GM19455 (cell line): ENCODE measurements around the gene STAB1.
"Not testable (repeated sequence)": the region's sequence is repeated elsewhere in the genome, so short reads cannot be mapped to it uniquely, and the experiment has no call there.

Experiments
- ATAC-seq: cut with Tn5 transposase; IDR thresholded peaks from one replicate; pipeline ENCODE4 v1.9.1; 2021; ENCODE audit not compliant: unreplicated experiment

STAB1 gene

DNA sequence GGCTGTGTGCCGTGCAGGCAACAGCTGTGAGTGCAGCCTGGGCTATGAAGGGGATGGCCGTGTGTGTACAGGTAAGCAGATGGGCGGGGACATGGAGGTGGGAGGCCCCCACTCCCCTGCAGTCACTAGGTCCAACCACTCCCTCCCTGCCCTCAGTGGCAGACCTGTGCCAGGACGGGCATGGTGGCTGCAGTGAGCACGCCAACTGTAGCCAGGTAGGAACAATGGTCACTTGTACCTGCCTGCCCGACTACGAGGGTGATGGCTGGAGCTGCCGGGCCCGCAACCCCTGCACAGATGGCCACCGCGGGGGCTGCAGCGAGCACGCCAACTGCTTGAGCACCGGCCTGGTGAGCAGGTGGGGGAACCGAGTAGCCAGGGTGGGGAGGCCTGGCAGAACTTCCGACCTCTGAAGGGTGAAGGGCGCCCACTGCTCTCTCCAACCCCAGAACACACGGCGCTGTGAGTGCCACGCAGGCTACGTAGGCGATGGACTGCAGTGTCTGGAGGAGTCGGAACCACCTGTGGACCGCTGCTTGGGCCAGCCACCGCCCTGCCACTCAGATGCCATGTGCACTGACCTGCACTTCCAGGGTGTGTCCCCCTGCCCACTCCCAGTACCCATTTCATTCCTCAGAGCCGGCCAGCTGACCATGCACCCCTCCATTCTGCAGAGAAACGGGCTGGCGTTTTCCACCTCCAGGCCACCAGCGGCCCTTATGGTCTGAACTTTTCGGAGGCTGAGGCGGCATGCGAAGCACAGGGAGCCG lies 26.9 kb downstream of the STAB1 start:
- no peak for ATAC-seq

DNA sequence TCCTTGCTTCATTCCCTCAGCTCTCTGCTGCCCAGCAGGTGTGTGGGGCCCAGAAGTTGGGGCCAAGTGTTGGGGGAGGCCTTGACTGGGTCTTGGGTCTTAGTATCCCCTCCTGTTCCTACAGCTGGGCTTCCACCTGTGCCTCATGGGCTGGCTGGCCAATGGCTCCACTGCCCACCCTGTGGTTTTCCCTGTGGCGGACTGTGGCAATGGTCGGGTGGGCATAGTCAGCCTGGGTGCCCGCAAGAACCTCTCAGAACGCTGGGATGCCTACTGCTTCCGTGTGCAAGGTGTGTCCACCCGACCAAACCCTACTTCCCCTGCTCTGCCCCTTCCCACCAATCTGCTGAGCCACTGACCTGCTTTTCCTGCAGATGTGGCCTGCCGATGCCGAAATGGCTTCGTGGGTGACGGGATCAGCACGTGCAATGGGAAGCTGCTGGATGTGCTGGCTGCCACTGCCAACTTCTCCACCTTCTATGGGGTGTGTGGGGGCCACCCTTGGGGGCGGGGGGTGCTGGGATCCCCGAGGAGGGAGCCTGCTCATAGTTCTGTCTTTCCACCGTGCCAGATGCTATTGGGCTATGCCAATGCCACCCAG lies 27.6 kb downstream of the STAB1 start:
- ATAC-seq, result no peak

DNA sequence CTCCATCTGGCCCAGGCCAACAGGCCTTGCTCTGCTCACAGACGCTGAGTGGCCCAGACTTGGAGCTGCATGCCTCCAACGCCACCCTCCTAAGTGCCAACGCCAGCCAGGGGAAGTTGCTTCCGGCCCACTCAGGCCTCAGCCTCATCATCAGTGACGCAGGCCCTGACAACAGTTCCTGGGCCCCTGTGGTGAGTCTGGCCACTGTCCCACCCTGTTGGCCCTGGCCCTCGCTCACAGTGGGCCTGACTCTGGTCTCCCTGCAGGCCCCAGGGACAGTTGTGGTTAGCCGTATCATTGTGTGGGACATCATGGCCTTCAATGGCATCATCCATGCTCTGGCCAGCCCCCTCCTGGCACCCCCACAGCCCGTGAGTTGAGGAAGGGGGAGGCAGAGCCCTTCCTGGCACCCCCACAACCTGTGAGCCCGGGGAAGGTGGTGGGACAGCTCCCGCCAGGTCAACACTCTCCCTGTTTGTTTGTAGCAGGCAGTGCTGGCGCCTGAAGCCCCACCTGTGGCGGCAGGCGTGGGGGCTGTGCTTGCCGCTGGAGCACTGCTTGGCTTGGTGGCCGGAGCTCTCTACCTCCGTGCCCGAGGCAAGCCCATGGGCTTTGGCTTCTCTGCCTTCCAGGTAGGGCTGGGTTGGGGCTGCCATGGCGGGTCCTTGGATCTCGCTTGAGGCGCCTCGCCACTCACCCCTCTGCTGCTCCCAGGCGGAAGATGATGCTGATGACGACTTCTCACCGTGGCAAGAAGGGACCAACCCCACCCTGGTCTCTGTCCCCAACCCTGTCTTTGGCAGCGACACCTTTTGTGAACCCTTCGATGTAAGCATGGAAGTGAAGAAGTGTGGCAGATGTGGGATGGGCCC lies 28.5 kb downstream of the STAB1 start:
- no peak for ATAC-seq

DNA sequence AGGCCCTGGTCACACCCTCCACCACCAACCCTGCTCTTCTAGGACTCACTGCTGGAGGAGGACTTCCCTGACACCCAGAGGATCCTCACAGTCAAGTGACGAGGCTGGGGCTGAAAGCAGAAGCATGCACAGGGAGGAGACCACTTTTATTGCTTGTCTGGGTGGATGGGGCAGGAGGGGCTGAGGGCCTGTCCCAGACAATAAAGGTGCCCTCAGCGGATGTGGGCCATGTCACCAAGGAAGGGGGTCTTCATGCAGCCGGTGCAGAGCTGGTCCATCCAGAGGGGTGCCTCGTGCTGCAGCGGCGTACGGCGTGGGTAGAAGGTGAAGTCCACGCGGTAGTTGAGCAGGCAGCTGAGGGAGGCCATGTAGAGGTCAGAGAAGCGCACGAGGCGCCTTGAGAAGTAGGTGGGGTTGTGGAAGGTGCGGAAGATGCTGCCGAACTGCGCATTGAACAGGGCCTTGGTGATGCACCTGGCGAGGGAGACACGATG lies 29.2 kb downstream of the STAB1 start:
- no peak for ATAC-seq

DNA sequence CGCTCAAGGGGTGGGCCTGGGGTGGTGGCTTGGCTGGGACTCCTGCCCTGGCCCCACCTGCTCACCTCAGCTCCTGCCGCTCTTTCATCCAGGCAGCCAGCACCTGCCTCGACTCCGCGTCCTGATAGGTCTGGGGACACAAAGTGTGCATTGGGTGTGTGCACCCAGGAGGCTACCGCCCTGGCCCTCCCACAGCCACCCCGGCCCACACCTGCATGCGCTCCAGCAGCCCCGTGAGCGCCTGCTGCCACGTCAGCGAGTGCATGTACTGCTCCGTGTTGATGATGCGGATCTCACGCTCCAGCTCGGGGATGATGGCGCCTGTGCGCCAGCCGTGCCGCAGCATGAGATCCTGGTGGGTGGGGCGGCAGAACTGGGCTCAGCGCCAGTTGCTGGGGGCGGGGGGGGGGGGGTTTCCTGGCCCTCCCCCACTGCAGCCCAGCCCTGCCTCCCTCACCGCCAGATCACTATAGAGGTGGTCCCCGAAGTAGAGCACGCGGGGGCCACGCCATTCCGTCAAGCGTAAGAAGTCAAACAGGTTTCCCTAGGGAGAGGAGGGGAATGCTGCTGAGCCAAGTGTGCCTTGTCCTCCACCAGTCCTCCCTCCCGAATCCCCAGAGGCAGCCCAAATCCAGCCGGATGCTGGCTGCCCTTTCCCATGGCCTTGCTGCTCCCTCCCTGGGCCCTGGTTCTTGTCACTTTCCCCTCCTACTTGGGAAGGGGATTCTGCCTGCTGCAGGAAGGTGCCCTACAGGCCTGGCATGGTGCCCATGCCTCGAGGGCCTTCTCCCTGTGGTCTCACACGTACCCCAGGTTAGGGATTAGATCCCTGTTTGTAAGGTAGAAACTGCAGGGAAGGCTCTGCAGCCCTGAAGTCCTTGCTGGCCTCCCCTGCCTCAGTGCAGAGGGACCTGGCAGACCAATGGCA lies 29.9 kb downstream of the STAB1 start:
- no peak for ATAC-seq

DNA sequence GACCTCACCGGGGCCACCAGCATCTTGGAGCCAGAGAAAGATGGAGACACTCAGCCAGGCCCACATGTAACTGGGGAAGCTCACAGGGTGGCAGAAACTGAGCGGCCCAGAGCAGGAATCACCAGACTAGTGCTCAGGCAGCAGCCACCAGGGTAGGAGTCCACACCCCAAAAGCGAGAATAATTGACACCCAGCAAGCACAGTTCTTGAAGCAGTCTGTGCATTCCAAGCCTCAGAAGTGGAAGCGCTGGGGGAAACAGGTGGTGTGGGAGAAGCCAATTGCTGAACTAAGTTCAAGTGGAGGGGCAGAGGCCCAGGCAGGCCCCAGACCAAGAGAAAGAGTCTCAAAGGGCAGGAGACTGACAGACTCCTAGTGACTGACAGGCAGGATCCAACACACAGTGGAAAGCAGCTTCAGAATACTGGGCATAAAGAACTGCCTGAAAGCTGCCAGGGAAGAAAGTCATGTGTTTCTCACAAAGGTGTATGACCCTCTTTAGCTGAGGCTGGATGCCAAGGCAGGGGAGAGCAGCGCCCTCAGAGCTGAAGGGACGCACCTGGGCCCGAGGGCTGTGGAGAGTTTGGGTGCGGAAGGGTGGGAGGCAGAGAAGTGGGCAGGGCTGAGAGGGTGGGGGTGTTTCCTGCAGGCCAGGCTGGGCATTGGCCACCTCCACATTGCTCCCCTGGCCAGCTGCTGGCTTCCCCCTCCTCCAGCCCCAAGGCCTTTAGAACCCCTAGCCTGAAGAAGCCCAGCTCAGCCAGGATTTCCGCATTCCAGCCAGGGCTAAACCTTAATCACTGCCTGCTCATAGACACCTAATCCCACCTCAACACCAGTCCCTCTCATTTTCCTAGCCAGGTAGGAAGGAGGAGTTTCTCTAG lies 30.8 kb downstream of the STAB1 start:
- no peak for ATAC-seq

DNA sequence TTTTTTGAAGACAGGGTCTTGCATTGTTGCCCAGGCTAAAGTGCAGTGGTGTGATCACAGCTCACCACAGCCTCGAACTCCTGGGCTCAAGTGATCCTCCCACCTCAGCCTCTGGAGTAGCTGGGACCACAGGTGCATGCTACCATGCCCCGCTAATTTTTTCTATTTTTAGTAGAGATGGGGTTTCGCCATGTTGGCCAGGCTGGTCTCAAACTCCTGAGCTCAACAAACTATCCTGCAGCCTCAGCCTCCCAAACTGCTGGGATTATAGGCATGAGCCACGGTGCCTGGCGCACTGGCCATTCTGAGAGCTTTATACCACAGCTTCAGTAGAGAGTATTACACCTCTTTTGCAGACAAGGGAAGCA lies 31.5 kb downstream of the STAB1 start:
- not testable (repeated sequence) for ATAC-seq

DNA sequence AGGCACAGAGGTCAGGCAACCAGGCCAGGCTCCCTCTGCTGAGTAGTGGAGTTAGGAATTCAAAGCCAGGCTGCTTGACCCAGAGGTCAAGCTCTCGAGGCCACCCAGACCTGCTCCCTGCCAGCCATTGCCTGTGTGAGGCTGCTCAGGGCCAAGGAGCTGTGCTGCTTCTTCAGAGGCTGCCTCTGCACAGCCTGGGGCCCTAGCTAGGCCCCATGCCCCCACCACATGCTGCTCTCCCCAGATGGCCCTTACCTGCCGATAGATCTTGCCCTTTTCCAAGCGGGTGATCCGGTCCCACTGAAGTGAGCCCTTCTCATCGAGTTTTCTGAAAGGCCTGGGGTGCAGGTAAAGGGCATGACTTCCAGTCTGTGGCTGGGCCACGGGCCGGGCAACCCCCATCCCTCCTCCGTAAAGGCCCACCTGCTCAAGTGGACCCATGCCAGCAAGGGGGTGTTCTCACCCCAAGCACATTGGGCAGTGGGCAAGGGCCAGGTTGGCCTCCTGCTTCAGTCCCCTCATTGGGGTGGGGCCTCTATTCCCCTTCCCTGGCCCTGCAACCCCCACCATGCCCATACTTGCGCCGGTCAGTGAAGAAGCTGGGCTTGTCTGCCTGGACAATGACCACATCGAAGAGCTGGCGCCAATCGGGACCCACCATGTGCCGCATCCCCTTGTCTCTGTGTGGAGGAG lies 32.0 kb downstream of the STAB1 start:
- no peak for ATAC-seq

DNA sequence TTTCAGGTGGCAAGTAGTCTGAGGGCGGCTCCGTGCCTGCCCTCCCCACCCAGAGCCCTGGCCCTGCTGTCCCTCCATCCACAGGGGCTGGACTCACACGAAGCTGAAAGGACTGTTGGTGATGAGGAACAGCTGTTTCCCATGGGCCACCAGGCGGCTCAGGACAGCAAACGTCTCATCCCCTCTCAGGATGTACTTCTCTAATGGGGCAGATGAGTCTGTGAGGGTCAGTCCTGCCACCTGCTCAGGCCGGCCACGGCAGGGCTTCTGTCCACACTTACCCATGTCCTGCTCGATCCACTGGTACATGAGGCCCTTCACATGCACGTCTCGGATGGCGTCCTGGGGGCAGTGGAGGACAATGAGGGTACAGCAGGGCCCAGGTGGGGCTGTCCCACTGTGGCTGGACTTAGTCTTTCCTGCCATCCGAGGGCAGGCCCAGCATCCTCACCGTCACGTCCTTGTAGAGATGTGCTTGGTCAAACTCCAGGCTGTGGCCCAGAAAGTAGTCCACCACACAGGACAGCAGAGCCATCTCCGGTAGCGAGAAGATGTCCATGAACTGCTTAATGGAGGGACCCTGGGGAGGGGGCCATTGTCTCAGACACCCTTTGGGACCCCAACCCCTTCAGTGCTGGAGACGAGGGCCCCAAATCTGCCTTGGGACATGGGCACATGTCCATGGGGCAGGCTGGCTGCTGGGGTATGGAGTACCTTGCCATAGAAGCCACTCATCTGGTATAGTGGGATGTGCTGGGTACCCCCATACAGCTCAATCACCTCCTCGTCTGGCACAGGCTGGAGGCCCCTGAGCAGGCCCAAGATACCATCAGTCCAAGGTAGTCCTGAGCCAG lies 32.8 kb downstream of the STAB1 start:
- no peak for ATAC-seq

DNA sequence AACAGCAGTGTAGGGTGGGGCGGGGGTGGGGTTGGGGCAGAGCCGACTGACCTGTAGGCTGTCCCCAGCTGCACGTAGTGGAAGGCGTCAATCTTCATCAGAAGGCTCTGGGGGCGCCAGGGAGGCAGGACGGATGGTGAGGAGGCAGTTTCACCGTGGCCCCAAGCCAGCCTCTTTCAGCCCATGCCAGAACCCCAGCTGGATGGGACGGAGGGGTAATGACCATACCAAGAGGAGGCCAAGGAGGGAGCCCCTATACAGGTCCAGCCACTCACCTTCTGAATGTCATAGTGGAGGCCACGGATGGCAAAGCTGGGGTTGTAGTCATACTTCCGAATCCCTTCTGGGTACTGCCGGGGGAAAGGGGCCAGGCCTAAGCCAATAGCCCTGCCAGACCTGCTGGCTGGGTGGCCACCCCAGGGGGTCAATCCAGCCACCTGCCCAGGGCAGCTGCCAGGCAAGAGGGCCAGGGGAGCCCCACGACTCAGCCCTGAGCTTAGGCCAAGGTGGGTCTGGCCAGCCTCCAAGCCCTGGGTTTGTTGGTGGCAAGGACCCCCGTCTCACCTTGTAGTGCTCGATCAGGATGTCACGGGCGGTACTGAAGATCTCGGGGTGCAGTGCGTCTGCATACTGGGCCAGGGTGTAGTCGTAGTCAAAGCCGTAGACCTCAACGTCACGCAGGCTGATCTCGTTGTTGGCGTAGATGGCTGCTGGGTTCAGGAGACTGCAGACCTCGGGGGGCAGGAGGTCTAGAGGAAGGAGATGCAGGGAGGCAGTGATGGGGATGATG lies 33.6 kb downstream of the STAB1 start:
- ATAC-seq, result no peak

DNA sequence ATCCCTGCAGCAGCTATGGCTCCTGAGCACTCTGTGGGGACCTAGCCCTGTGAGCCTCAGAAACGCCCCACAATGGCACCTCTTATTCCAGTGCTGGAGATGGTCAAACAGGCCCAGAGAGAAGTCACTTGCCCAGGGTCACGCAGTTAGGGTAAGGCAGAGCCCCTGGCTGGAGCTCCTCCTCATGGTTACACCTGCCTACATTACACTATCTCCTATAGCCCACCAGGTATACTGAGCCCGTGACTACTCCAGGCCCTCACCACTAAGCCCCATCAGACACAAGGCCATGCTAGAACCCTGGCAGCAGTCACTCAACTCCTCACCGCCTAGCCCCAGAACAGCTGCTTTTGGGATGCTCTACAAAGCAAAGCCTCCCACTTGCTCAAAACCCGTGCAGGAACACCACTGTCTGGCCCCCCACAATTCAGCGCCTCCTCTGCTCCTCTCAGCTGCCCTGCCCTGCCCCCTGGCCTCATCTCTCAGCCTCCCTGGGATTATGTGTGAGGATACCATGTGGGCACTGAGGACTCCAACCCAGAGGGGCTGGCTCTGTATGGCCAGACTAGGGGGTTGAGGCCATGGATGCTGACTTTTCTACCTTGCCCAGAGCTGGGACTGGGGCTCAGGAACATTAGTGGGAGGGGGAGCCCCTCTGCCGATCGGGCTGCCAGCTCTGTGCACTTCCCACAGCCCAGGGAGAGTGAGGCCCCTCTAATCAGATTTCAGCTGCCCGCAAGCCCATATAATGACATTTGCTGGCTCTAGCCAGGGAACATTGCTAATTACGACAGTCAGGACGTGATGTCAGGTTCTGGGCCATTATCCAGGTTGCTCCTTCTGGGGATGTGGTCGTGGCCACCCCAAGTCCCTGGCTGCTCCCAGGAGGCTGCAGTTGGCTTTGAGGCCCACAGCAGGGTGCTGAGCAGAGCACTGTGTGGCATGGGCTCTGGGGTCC lies 34.5 kb downstream of the STAB1 start:
- ATAC-seq, result no peak

DNA sequence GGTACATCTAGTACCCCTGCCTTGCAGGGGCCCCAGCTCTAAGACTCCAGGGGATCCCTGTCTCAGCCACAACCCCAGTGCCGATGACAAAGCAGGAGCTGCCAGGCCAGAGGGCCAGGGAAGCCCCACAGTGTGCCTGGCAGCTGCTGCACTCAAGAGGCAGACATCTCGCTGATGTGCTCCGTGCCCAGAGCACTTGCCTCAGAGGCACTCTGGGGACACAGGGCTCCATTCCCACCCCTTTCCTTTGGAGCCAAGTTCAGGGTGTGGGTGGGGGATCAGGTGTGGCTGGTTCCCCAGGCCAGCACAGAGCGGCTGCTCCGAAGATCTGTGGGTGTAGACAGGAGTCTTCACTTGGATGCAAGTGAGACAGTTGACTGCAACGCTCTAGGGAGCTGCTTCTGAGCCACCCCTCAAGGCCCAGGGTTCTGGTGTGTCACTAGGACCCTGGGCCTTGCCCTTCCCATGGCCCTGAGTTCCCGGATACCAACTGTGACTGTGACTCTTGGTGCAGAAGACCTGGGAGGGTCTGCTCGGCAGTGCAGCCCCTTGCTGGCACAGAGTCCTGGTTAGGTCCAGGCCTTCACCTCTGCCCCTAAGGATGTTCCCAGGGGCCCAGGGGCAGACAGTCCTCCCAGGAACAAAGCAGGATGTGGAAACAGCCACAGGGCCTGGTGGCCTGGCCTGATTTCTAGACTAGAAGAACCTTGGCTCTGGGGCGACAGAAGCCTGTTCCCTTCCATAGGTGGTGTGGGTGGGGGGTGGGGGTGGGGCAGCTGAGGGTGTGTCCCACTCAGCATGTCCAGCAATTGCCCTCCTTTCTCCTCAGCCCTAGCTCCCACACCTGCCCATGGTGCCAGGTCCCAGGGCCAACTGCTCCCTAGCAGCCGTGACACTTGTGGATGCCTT lies 36.0 kb downstream of the STAB1 start:
- no peak for ATAC-seq

DNA sequence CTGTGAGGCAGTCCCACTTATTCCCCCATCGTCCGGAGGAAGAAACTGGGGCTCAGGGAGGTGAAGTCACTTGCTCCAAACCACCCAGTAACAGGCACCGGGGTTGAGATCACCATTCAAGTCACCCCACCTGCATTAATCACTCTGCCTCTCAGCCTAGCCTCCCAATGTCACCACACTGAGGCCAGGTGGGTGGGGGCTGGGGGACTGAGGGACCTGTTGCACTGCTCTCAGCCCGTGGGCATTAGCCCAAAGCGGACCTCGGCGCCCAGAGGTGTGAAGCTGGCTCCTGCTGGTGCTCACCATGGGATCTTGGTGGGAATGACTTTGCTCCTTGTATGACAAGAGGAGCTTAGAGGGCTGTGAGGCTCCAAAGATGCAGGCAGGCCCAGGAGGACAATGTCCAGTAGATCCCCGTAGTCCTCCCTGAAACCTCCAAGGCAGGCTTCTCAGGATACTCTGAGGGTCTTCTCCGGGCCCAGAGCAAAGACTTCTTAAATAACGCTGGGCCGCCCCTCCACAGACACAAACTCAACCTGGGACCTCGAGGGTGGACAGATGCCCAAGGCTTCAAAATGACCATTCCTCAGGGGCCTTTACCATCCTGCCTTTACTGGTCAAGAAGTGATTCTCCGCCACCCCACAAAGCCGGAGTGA lies 36.9 kb downstream of the STAB1 start:
- no peak for ATAC-seq

DNA sequence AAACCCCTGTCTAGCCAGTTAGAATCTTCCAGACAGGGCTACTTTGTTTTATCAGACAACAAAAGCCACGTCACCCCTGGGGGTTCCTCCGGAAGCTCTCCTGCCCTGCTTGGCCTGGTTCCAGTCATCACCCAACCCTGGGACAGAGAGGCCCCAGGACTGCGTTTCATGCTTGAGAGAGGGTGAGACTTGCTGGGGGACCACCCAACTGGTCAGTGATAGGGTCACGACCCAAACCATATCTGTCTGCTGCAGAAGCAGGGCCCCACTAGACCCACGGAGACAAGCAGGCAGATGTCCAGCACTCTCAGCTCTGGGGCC lies 37.3 kb downstream of the STAB1 start:
- ATAC-seq, result no peak
